K562 (cell line): ENCODE results near the gene C7orf57. TPM values are rescaled to one million over a fixed set of nuclear protein-coding genes. Genes with fewer than 3 reads are reported as not detected.

Experiments used
- ATAC-seq: fragments of 200-7000 bp; cut with Tn5 transposase; 3 replicates; pipeline ENCODE4 v1.9.1; 2020; ENCODE audit warnings: moderate library complexity
- BruUV-seq: library from RNA; stranded (reverse); fragments of 400-500 nt; replicated peaks from 2 replicates; lab custom pipeline; 2021; lab: Mats Ljungman, UMichigan
- CTCF ChIA-PET: fragments of 300-600 bp; formaldehyde crosslinking; extraction: SDS; loops from one replicate; lab custom pipeline; 2021; ENCODE audit warnings: low intra/inter-chr PET ratio; lab: Yijun Ruan, JAX
- POLR2A ChIA-PET: fragments of 300-600, 350-650 bp; sonication (Branson Sonifier 250); formaldehyde crosslinking; extraction: SDS; loops from one replicate; lab custom pipeline; 2021; ENCODE audit warnings: antibody characterized with exemption, inconsistent platforms; lab: Yijun Ruan, JAX
- DNase-seq, 4 experiments: peaks; one replicate each; pipeline versions ENCODE4 v3.0.0 to v3.0.0-alpha.2; 2011 to 2018; ENCODE audit warnings: low spot score in 3 of 4, mixed read lengths in 3 of 4; ENCODE audit errors: extremely low read depth in 1 of 4
- FAIRE-seq: peaks from 2 replicates; lab custom pipeline; 2011; peaks lifted over from hg19 to GRCh38; lab: Jason Lieb, UNC
- H2AFZ ChIP-seq: 2 replicates; pipeline ENCODE4 v1.6.0; 2011; ENCODE audit warnings: low read depth, low read length, control low read depth, inconsistent platforms
- H3K27ac ChIP-seq: fragments of 200-600 bp; 3 replicates; pipeline ENCODE4 v1.8.0; 2011; ENCODE audit warnings: low read depth, mild to moderate bottlenecking, control low read depth, inconsistent platforms, low read length, moderate library complexity, mixed read lengths; ENCODE audit errors: extremely low read depth
- H3K27me3 ChIP-seq, 2 experiments: fragments of 300-600 bp in 1 of 2; 2 replicates in 1 of 2; 3 replicates in 1 of 2; pipeline versions ENCODE4 v1.6.0 to v1.8.0; 2011; ENCODE audit warnings: inconsistent platforms in 2 of 2, low read length in 2 of 2, mild to moderate bottlenecking in 1 of 2, mixed read lengths in 1 of 2, moderate library complexity in 1 of 2; ENCODE audit not compliant: control insufficient read depth in 2 of 2, insufficient read depth in 2 of 2
- H3K36me3 ChIP-seq: fragments of 300-600 bp; 3 replicates; pipeline ENCODE4 v1.8.0; 2011; ENCODE audit warnings: mild to moderate bottlenecking, low read length, inconsistent platforms; ENCODE audit not compliant: control insufficient read depth, insufficient read depth
- H3K4me1 ChIP-seq, 2 experiments: fragments of 200-600 bp in 1 of 2; replicated peaks in 1 of 2; 2 replicates in 1 of 2; 3 replicates in 1 of 2; pipeline versions ENCODE4 v1.5.1 to v1.8.0; 2011; ENCODE audit warnings: inconsistent platforms in 2 of 2, low read length in 2 of 2, mild to moderate bottlenecking in 1 of 2, mixed read lengths in 1 of 2, moderate library complexity in 1 of 2; ENCODE audit not compliant: control insufficient read depth in 2 of 2, insufficient read depth in 2 of 2
- H3K4me2 ChIP-seq: 2 replicates; pipeline ENCODE4 v1.6.1; 2011; ENCODE audit warnings: low read length, control low read depth, inconsistent platforms, mixed read lengths; ENCODE audit not compliant: insufficient read depth
- H3K4me3 ChIP-seq: fragments of 200-600 bp; sonication (generic), shearing (Covaris generic); 2 replicates; pipeline ENCODE4 v1.5.1; 2016; ENCODE audit warnings: control low read depth, inconsistent platforms
- H3K79me2 ChIP-seq: fragments of 200-600 bp; 3 replicates; pipeline ENCODE4 v1.8.0; 2011; ENCODE audit warnings: low read length, inconsistent platforms; ENCODE audit not compliant: control insufficient read depth, insufficient read depth
- H3K9ac ChIP-seq, 2 experiments: 2 replicates each; pipeline versions ENCODE4 v1.6.0 to v1.6.1; 2011; ENCODE audit warnings: low read depth in 2 of 2, low read length in 2 of 2, control low read depth in 1 of 2, inconsistent platforms in 1 of 2, mild to moderate bottlenecking in 1 of 2, mixed read lengths in 1 of 2; ENCODE audit not compliant: insufficient read depth in 1 of 2
- H3K9me1 ChIP-seq: one replicate; pipeline ENCODE4 v1.6.0; 2011; ENCODE audit warnings: inconsistent platforms, mild to moderate bottlenecking, low read length, moderate library complexity; ENCODE audit not compliant: control insufficient read depth, insufficient read depth
- H3K9me3 ChIP-seq: replicated peaks from 2 replicates; pipeline ENCODE4 v1.5.1; 2011; ENCODE audit warnings: low read depth, low read length, inconsistent platforms; ENCODE audit not compliant: control insufficient read depth, insufficient read depth
- H4K20me1 ChIP-seq: replicated peaks from 2 replicates; pipeline ENCODE4 v1.6.1; 2011; ENCODE audit warnings: low read length, inconsistent platforms, mixed read lengths; ENCODE audit not compliant: control insufficient read depth, insufficient read depth
- CREB1 ChIP-seq, 2 experiments: sonication (generic) in 1 of 2; formaldehyde crosslinking in 1 of 2; IDR thresholded peaks; 2 replicates each; pipeline versions ENCODE4 v1.6.1 to v1.8.0; 2012 to 2022; ENCODE audit warnings: inconsistent platforms in 1 of 2, mild to moderate bottlenecking in 1 of 2, missing genetic modification reagents in 1 of 2, moderate library complexity in 1 of 2
- FIP1L1 ChIP-seq: fragments of 200-400 bp; formaldehyde crosslinking; IDR thresholded peaks from 2 replicates; pipeline ENCODE4 v1.6.1; 2018; ENCODE audit warnings: mild to moderate bottlenecking, low read depth, low read length; ENCODE audit not compliant: poor library complexity, severe bottlenecking
- HDAC8 ChIP-seq: fragments of 450-650 bp; IDR thresholded peaks from 2 replicates; pipeline ENCODE4 v1.6.1; 2016; ENCODE audit warnings: mild to moderate bottlenecking, missing genetic modification characterization, moderate library complexity, missing compliant biosample characterization
- IFI16 ChIP-seq: fragments of 250-450 bp; sonication (Bioruptor Pico); IDR thresholded peaks from 2 replicates; pipeline ENCODE4 v2.1.2; 2022; ENCODE audit warnings: mild to moderate bottlenecking, inconsistent platforms
- KLF16 ChIP-seq: IDR thresholded peaks from 2 replicates; pipeline ENCODE4 v1.6.1; 2016; ENCODE audit warnings: antibody characterized with exemption
- NUFIP1 ChIP-seq: fragments of 450-650 bp; IDR thresholded peaks from 2 replicates; pipeline ENCODE4 v1.6.1; 2018; ENCODE audit not compliant: partially characterized antibody
- PHB ChIP-seq: fragments of 250-450 bp; sonication (Bioruptor Pico); IDR thresholded peaks from 2 replicates; pipeline ENCODE4 v1.5.0; 2021
- SMARCB1 ChIP-seq: IDR thresholded peaks from 2 replicates; pipeline ENCODE4 v1.6.1; 2011; ENCODE audit warnings: improper control_type of control experiment, low read depth; ENCODE audit not compliant: insufficient read length
- TCFL5 ChIP-seq: fragments of 250-450 bp; sonication (Bioruptor Pico); conservative IDR thresholded peaks from 2 replicates; pipeline ENCODE4 v1.6.1; 2021; ENCODE audit warnings: mild to moderate bottlenecking, moderate library complexity, matching md5 sums
- XRCC3 ChIP-seq: fragments of 450-650 bp; IDR thresholded peaks from 2 replicates; pipeline ENCODE4 v1.6.1; 2017; ENCODE audit warnings: mild to moderate bottlenecking, moderate library complexity
- ZFX ChIP-seq: sonication (generic); formaldehyde crosslinking; IDR thresholded peaks from 2 replicates; pipeline ENCODE4 v1.8.0; 2022; ENCODE audit warnings: mild to moderate bottlenecking, missing genetic modification reagents, moderate library complexity
- ZNF140 ChIP-seq: fragments of 250-450 bp; sonication (Bioruptor Pico); IDR thresholded peaks from 2 replicates; pipeline ENCODE4 v1.8.0; 2021; ENCODE audit warnings: moderate library complexity, mild to moderate bottlenecking, inconsistent platforms
- ZNF3 ChIP-seq: fragments of 250-450 bp; sonication (Bioruptor Pico); IDR thresholded peaks from 2 replicates; pipeline ENCODE4 v1.5.0; 2021; ENCODE audit warnings: mild to moderate bottlenecking, moderate library complexity
- WGBS: fragments of 100-300 bp; shearing (Covaris generic); methylation state at CpG from one replicate; pipeline ENCODE4 v1.1.6; 2016; ENCODE audit warnings: low coverage, mixed read lengths; ENCODE audit not compliant: insufficient coverage; ENCODE audit errors: missing lambda C conversion rate; 5-methylcytosine and 5-hydroxymethylcytosine counted together
- in situ Hi-C: fragments of 300-500 bp; cut with MboI; formaldehyde crosslinking; loops from 4 replicates; pipeline ENCODE4 v1.15.0; 2018; ENCODE audit warnings: inconsistent platforms, mixed read lengths
- intact Hi-C: fragments of 100-400 bp; cut with micrococcal nuclease; formaldehyde crosslinking; loops from 2 replicates; pipeline ENCODE4 v1.14.2; 2022
- polyA plus RNA-seq, 8 experiments: library from polyadenylated mRNA; depleted of rRNA in 4 of 8; stranded (reverse) in 5 of 8; unstranded in 3 of 8; fragments of >200 nt; fragmentation: Nextera tagmentation in 2 of 8; fragmentation: Illumina TruSeq in 1 of 8; extraction: Ambion mirVana in 2 of 8; extraction: Trizol in 1 of 8; gene quantifications; 2 replicates each; pipeline versions ENCODE4 v1.2.1 to v1.2.3, GENCODE V29; 2011 to 2014; ENCODE audit warnings: inconsistent platforms in 1 of 8, missing spikeins in 1 of 8
- total RNA-seq, 7 experiments: library from RNA; depleted of rRNA in 6 of 7; stranded (reverse); fragments of >200 nt in 6 of 7; fragmentation: Illumina TruSeq in 2 of 7; extraction: Trizol in 2 of 7; gene quantifications; 2 replicates each; pipeline versions ENCODE4 v1.2.1 to v1.2.3, GENCODE V29; 2011 to 2021; ENCODE audit warnings: low replicate concordance in 1 of 7
- TF ChIP-seq, protein P1 (sequence below): sonication (generic); formaldehyde crosslinking; IDR thresholded peaks from 2 replicates; pipeline ENCODE4 v1.8.0; 2022; ENCODE audit warnings: mild to moderate bottlenecking, missing genetic modification reagents
- TF ChIP-seq, protein P2 (sequence below): fragments of 250-450 bp; sonication (Bioruptor Pico); IDR thresholded peaks from 2 replicates; pipeline ENCODE4 v1.5.0; 2021
- TF ChIP-seq, protein P3 (sequence below): fragments of 250-450 bp; sonication (Bioruptor Pico); IDR thresholded peaks from 2 replicates; pipeline ENCODE4 v1.8.0; 2021; ENCODE audit warnings: moderate library complexity, mild to moderate bottlenecking, inconsistent platforms

C7orf57 gene
- total and polyA plus RNA-seq, 9 of the 15 experiments (the other 6 are each of a cell fraction or from before 2014, with no cell fraction given): not detected

GRCh38 chr7:48090095-48090805 lies 54.9 kb downstream of the C7orf57 start (continued):
- TF ChIP-seq, protein P1, sequence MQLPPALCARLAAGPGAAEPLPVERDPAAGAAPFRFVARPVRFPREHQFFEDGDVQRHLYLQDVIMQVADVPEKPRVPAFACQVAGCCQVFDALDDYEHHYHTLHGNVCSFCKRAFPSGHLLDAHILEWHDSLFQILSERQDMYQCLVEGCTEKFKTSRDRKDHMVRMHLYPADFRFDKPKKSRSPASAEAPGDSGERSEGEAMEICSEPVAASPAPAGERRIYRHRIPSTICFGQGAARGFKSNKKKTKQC (CRISPR knock-in tag): no peak
- TF ChIP-seq XRCC3: no peak
- TF ChIP-seq, protein P2, sequence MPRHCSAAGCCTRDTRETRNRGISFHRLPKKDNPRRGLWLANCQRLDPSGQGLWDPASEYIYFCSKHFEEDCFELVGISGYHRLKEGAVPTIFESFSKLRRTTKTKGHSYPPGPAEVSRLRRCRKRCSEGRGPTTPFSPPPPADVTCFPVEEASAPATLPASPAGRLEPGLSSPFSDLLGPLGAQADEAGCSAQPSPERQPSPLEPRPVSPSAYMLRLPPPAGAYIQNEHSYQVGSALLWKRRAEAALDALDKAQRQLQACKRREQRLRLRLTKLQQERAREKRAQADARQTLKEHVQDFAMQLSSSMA (CRISPR knock-in tag): no peak
- no peak for TF ChIP-seq TCFL5 (CRISPR knock-in tag)
- TF ChIP-seq, all 486 proteins: peak for 0

- H3K9ac ChIP-seq: no peak overlapping the region
- intact Hi-C loops: no loop called here
- H3K79me2 ChIP-seq: no peaks in the 10 kb centered on the region
- ATAC-seq (no peak), FAIRE-seq (no peak), DNase-seq (no peak)
- in situ Hi-C loops: no loop called here
- H3K27me3 ChIP-seq: peaks cover 10 to 32% of the 10 kb centered on the region in 2 experiments; a peak in 4 of 5 replicates
- H3K9me3 ChIP-seq: no peaks in the 10 kb centered on the region
- H3K4me2 ChIP-seq: no peak overlapping the region
- H3K4me3 ChIP-seq: no peak overlapping the region
- no peaks in the 10 kb centered on the region for H3K36me3 ChIP-seq
- POLR2A ChIA-PET: interaction anchor here (0.6 to 1.0 kb wide), 3 partner anchors 13 to 140 kb away, joined by 3 to 5 read pairs (median 3); no protein-coding TSS in a partner anchor
- 0 out of 2 replicates have a peak, but pooled peaks cover 2% of the 10 kb centered on the region for H4K20me1 ChIP-seq
- H2AFZ ChIP-seq: no peak overlapping the region
- H3K4me1 ChIP-seq: peaks cover 0 to 22% of the 10 kb centered on the region in 2 experiments; a peak in 2 of 5 replicates
- CTCF ChIA-PET: interaction anchor here (0.6 to 1.0 kb wide), 2 partner anchors 100 to 122 kb away, joined by 3 read pairs; no protein-coding TSS in a partner anchor
- H3K9me1 ChIP-seq: no peaks in the 10 kb centered on the region
- no peak for TF ChIP-seq NUFIP1
- no peak for TF ChIP-seq FIP1L1
- no peak for TF ChIP-seq PHB (CRISPR knock-in tag)
- TF ChIP-seq HDAC8 (tag): no peak
- TF ChIP-seq CREB1 (IDR thresholded peaks at IDR 0.05): no peak
- no peak for TF ChIP-seq CREB1 (CRISPR knock-in tag; IDR thresholded peaks at IDR 0.05)
- no peak for TF ChIP-seq ZNF140
- TF ChIP-seq SMARCB1: no peak
- TF ChIP-seq, protein P3, sequence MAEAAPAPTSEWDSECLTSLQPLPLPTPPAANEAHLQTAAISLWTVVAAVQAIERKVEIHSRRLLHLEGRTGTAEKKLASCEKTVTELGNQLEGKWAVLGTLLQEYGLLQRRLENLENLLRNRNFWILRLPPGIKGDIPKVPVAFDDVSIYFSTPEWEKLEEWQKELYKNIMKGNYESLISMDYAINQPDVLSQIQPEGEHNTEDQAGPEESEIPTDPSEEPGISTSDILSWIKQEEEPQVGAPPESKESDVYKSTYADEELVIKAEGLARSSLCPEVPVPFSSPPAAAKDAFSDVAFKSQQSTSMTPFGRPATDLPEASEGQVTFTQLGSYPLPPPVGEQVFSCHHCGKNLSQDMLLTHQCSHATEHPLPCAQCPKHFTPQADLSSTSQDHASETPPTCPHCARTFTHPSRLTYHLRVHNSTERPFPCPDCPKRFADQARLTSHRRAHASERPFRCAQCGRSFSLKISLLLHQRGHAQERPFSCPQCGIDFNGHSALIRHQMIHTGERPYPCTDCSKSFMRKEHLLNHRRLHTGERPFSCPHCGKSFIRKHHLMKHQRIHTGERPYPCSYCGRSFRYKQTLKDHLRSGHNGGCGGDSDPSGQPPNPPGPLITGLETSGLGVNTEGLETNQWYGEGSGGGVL: no peak
- TF ChIP-seq ZNF3 (CRISPR knock-in tag): no peak
- no peak for TF ChIP-seq KLF16
- TF ChIP-seq IFI16 (CRISPR knock-in tag): no peak
- TF ChIP-seq ZFX (CRISPR knock-in tag): no peak
- 16% methylated on average over 9 of the region's 10 CpGs for WGBS
- no peak overlapping the region for H3K27ac ChIP-seq
- no TSS peak for BruUV-seq
Observed at GRCh38 chr7:48091506-48092433, 56.4 kb downstream of the C7orf57 start.
